EL (cell line): ENCODE results near the gene SCUBE2.
A peak's percentile ranks its signal among the peaks of the same experiment; 100 is the strongest.
"Not testable (repeated sequence)": the region's sequence is repeated elsewhere in the genome, so short reads cannot be mapped to it uniquely, and the experiment has no call there.

Experiments used
- DNase-seq: peaks from one replicate; pipeline ENCODE4 v3.0.0-alpha.2; 2016

The SCUBE2 gene

GRCh38 chr11:9038541-9038940 lies 52.9 kb downstream of the SCUBE2 start:
- DNase-seq: no peak

- no peak for DNase-seq
These were observed 53.4 kb downstream of the SCUBE2 start for GRCh38 chr11:9037963-9038362.

GRCh38 chr11:9037046-9037780 lies 54.2 kb downstream of the SCUBE2 start:
- no peak for DNase-seq

- no peak for DNase-seq
These were observed 60.8 kb downstream of the SCUBE2 start for GRCh38 chr11:9030601-9031000.

- no peak for DNase-seq
These were observed 62.0 kb downstream of the SCUBE2 start for GRCh38 chr11:9029422-9029821.

- no peak for DNase-seq
These were observed 62.8 kb downstream of the SCUBE2 start for GRCh38 chr11:9028581-9028980.

- no peak for DNase-seq
These were observed 66.1 kb downstream of the SCUBE2 start for GRCh38 chr11:9025101-9025850.

GRCh38 chr11:9022961-9023680 lies 68.3 kb downstream of the SCUBE2 start:
- no peak for DNase-seq

- DNase-seq: no peak
These were observed 70.5 kb downstream of the SCUBE2 start for GRCh38 chr11:9020916-9021315.

- no peak for DNase-seq
These were observed 71.5 kb downstream of the SCUBE2 start for GRCh38 chr11:9019861-9020260.

GRCh38 chr11:9017773-9018172 lies 73.6 kb downstream of the SCUBE2 start:
- no peak for DNase-seq

- DNase-seq: no peak
These were observed 74.3 kb downstream of the SCUBE2 start for GRCh38 chr11:9016916-9017642.

- peak; percentile 77 for DNase-seq
These were observed 75.7 kb downstream of the SCUBE2 start for GRCh38 chr11:9015677-9016076.

- no peak for DNase-seq
These were observed 76.6 kb downstream of the SCUBE2 start for GRCh38 chr11:9014826-9015225.

GRCh38 chr11:9013373-9013772 lies 78.0 kb downstream of the SCUBE2 start:
- no peak for DNase-seq

- not testable (repeated sequence) for DNase-seq
These were observed 81.9 kb downstream of the SCUBE2 start for GRCh38 chr11:9009538-9009937.

- no peak for DNase-seq
These were observed 82.7 kb downstream of the SCUBE2 start for GRCh38 chr11:9008661-9009060.

GRCh38 chr11:9008011-9008550 lies 83.3 kb downstream of the SCUBE2 start:
- DNase-seq: no peak

- DNase-seq: no peak
These were observed 86.3 kb downstream of the SCUBE2 start for GRCh38 chr11:9005087-9005486.

GRCh38 chr11:9004183-9004926 lies 87.0 kb downstream of the SCUBE2 start:
- no peak for DNase-seq

GRCh38 chr11:9003573-9004182 lies 87.7 kb downstream of the SCUBE2 start, which contains the start of gene NRIP3:
NRIP3 (minus strand) TSS chr11:9004001; CDS start chr11:9003935, 66 bp downstream.
- DNase-seq: peak; percentile 79
